GM18507 (cell line): Measurements from ENCODE around the gene DNAJC3.
A peak's percentile ranks its signal among the peaks of the same experiment; 100 is the strongest.

ENCODE experiments used
- DNase-seq: peaks from one replicate; pipeline ENCODE4 v3.0.0; 2011; ENCODE audit warnings: low read depth; ENCODE audit not compliant: insufficient read length; ENCODE audit errors: extremely low spot score
- FAIRE-seq: peaks from 2 replicates; lab custom pipeline; 2011; peaks lifted over from hg19 to GRCh38; lab: Jason Lieb, UNC

The DNAJC3 gene

GRCh38 chr13:95801825-95802224, 124.9 kb downstream of the DNAJC3 start:
- FAIRE-seq (no peak), DNase-seq (no peak)

GRCh38 chr13:95805921-95806320, 129.0 kb downstream of the DNAJC3 start:
- FAIRE-seq, result no peak

GRCh38 chr13:95809429-95809828, 132.5 kb downstream of the DNAJC3 start:
- FAIRE-seq (no peak), DNase-seq (no peak)

More at GRCh38 chr13:95805921-95806320, 129.0 kb downstream of the DNAJC3 start:
- DNase-seq, result no peak

DNA sequence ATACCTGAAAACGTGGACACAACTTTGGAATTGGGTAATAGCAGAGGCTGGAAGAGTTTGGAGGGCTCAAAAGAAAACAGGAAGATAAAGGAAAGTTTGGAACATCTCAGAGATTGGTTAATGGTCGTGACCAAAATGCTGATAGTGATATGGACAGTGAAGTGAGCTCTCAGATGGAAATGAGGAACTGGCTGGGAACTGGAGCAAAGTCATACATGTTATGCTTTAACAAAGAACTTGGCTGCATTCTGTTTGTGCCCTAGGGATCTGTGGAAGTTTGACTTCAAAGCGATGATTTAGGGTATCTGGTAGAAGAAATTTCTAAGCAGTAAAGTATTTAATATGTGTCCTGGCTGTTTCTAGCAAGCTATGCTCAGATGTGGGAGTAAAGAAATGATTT, 136.2 kb downstream of the DNAJC3 start:
- no peak for DNase-seq

GRCh38 chr13:95814495-95814894, 137.6 kb downstream of the DNAJC3 start:
- FAIRE-seq (no peak), DNase-seq (no peak)

More for the DNA sequence above, 136.2 kb downstream of the DNAJC3 start:
- no peak for FAIRE-seq

- DNase-seq, result no peak
These were observed 145.4 kb downstream of the DNAJC3 start for GRCh38 chr13:95822303-95822702.

GRCh38 chr13:95833126-95833525, 156.2 kb downstream of the DNAJC3 start:
- no peak for FAIRE-seq
- DNase-seq, result no peak

More at GRCh38 chr13:95822303-95822702, 145.4 kb downstream of the DNAJC3 start:
- FAIRE-seq, result no peak

DNA sequence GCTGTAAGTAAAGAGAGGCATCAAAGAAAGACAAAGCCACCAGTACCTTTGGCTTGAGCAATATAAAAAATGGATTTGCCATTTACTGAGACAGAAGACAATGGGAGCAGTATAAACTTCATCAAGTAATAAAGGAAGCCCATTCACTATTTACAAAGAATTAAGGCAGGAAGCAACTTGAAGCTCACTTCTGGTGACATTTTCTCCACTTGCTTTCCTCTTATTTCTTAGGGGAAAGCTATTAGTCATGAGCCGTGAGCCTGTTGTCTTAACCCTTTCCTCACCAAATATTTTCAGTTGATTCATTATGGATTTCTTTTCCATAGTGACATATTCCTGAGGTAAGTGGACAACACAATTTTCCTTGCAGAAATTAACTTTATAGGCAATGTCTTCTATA, 156.8 kb downstream of the DNAJC3 start:
- FAIRE-seq, result no peak

DNA sequence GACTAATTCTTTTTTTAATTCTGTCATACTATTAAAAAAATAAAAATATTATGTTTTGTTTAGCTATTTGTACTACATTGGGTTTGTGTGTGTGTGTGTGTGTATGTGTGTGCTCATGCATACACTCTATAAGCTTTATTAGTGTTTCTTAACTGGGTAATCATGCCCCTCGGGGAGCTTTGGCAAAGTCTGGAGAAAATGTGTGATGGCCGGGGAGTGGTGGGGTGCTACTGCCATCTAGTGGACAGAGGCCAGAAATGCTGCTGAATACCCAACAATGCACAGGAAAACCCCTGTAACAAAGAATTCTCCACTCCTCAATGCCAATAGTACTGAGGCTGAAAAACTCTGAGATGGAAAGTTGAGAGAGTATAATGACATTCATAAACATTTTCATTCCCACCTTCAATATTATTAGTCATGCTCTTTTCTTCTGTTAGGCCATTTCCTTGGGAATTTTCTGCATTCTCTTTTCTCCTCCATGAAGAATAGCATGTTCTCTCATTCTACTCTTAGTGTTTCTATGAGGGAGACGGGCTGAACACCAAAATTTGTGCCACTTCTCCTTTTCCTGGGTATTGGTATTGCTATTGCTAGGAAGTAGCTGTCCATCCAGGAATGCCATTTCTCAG, 157.3 kb downstream of the DNAJC3 start:
- DNase-seq, result peak; percentile 33
- peak; percentile 93 for FAIRE-seq

More for the DNA sequence above, 156.8 kb downstream of the DNAJC3 start:
- no peak for DNase-seq

GRCh38 chr13:95841894-95842293, 165.0 kb downstream of the DNAJC3 start:
- DNase-seq (no peak), FAIRE-seq (no peak)

DNA sequence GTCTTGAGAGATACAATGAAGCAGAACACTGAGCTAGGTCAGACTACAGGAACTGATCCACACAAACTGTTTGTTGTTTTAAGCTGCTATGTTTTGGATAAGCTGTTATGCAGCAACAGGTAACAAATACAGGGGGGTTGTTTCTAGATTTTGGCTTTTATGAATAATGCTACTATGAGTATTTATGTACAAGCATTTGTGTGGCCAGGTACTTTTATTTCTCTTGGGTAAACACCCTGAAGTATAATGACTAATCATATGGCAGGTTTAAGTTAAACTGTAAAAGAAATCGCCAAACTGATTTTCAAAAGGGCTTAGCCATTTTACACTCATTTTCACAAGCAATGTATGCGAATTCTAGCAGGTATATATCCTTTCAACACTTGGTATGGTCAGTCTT, 166.0 kb downstream of the DNAJC3 start:
- FAIRE-seq, result no peak
- DNase-seq, result no peak
